T-helper 1 cell treated with Interleukin-12 subunit alpha and Interleukin-12 subunit beta and Interleukin-4 antibody, amounts not matched to agents 30 ng/mL and 1 ng/mL, for 36 hours (primary cell): ENCODE measurements around the gene ARHGAP26. TPM values are rescaled to one million over a fixed set of nuclear protein-coding genes. Genes with fewer than 3 reads are reported as not detected.
"Not testable (repeated sequence)": the region's sequence is repeated elsewhere in the genome, so short reads cannot be mapped to it uniquely, and the experiment has no call there.

Source experiments
- intact Hi-C: fragments of 100-400 bp; cut with micrococcal nuclease; formaldehyde crosslinking; loops from one replicate; pipeline ENCODE4 v1.15.1; 2024
- total RNA-seq: library from RNA; stranded (reverse); gene quantifications from 2 replicates; pipeline ENCODE4 v1.2.3, GENCODE V29; 2022

The ARHGAP26 gene
- total RNA-seq, 1 donor from 2014 or later: 31.8 TPM

DNA sequence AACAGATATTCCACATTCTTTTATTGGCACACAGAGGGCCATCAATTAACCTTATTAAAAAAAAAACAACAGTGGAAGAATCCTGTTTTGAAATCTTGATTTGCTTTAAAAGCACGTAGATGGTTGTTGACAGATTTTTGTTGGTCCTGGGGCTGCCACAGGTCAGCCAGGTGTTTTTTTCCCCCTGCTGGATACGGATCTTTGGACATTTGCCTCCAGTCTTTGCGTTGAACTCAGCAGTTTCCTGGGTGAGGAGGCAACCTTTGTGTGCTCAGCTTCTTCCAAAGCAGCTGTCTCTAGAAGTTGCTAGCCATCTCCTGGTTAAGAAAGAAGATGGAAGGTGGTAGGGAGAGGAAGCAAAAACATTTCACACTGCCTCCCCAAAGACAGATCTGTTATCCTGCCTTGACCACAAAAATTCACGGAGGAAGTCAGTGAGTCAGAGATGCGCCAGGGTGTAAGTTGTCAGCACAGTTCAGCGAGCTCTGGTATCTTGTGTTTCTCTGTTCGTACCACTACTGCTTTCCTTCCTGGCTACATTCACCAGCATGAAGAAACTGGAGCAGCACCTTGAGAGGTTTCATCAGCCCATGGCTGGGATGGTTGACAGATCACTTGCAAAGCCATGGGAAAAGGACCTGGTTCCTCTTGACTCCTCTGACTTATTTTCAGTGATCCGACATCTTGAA is 207.3 kb downstream of the ARHGAP26 start:
- intact Hi-C loops: loop anchor here (1.0 to 5.0 kb wide), 3 partner anchors 25 to 205 kb away; partner anchors contain the start of gene ARHGAP26

DNA sequence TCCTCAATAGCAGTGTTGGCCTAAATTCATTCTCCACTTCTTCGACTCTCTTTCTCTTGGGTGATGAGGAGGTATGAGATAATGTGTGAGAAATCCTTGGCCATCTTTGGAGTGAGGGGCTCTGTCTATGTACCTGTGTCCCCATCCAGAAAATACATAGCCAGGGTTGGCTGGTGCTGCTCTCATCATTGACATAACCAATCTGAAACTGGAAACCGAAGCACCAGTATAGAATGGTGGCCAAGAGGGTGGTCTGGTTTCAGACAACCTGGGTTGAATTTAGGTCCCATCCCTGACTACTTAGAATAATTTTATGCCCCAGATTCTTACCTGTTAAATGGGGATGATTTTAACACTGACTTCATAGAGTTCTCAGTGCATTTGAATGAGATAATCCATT is 208.1 kb downstream of the ARHGAP26 start:
- intact Hi-C loops: loop anchor here (5.0 kb wide), 1 partner anchor 206 kb away; the partner anchor contains the start of gene ARHGAP26

DNA sequence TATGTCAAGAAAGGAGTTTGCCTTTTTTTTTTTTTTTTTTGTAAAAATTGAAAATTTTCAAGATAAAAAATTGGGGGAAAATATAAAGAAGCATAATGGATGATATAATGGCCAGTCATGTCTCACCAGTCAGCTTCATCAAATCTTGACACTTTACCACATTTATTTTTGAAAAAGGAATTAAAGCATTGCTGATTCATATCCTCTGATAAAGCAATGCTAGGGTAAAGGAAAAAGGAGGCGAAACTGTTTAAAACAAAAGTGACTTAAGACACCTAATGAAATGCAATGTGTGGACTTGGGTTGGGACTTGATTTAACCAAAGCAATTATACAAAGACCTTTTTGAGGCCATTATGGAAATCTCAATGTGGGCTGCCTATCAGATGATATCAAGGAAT is 208.5 kb downstream of the ARHGAP26 start:
- intact Hi-C loops: loop anchor here (5.0 kb wide), 1 partner anchor 206 kb away; the partner anchor contains the start of gene ARHGAP26

DNA sequence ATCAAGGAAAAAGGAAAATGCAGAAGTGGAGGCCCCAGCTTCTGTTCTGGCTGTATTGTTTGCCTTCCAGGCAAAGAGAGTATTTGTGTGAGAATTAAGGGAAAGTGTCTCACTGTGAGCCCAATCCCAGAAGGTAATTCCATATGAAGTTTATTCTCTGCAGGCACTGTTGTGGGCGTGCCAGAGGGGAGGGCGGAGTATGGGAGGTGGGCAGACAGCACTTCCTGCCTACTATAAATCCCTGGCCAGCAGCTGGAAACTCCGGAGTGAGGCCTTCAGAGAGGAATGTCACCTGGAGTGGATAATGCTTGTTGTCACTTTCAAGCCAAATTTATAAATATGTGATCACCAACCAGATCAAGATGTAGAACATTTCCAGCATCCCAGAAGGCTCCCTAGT is 209.5 kb downstream of the ARHGAP26 start:
- intact Hi-C loops: loop anchor here (5.0 kb wide), 1 partner anchor 207 kb away; the partner anchor contains the start of gene ARHGAP26

DNA sequence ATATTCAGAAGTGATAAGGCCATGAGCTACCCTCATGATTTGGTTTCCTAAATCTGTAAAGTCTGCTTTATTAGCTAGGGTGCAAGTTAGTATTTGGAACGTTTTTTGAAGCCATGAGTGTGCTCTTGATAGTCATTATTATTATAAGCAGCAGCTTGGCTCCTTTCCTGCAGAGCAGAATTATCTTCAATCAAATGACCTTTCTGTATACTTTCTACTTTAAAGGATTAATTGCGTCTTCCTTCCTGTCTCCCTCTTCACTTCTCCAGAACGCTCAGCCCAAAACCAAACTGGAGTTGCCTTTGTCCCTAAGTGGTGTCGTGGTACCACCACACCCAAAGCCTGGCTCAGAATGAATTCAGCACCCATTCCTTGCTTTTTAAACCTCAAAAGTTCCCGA is 211.3 kb downstream of the ARHGAP26 start:
- intact Hi-C loops: no loop called here

DNA sequence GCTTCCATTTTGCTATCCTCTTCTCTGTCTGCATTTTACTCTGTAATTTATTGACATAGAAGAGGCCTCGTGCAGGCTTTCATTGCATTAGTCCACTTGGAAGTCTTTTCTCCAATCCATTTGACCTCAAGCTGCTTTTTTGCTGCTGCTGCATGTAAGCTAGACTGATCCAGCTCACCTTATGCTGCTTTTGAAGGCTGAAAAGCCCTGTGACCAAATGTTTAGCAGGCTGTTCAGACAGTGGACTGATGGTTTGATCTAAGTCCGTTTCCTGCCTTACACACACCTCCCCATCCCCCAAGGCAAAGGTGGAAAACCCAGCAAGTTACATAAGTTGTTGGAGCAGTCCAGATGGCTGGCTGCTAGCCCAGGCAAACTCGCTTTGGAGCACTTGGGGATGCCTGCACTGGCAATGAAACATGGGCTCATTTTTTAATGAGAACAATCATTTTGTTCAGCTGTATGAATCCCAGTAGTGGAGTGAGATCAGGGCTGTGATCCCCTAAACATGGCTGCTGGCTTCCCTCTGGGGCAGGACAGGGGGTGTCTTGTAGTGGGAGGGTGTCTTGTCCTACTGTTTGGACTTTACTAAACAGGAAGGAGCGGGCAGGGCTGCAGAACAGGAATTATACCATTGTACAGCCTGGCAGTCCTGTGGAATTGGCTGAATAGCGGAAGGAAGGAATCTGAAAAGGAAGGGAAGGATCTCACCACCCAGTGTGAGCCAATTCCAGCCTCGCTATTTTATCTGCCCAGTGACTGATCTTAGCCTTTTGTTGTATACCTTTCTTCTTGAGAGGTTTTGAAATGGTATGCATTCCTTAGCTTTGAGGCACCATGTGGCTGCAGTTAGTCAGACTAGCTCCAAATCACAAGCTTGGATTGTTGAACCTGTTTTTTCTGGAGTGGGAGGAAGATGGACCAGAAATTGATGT is 212.0 kb downstream of the ARHGAP26 start:
- intact Hi-C loops: no loop called here

DNA sequence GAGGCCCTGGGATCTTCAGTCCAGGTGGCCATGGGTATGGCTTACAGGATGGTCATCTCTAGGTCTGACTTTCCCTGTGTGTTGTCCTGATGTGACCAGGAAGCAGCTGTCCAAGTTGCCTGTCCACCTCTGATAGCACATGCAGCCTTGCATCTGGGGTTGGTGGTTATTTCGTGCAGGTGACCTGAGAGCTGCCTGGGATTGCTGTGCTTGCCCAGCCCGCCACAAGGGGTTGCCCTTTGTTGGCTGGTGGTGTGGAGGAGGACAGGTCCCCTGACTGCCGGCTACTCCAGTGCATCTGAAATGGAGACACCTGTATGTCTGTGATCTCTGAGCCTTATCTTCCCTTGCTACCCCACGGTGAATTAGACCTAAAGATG is 212.6 kb downstream of the ARHGAP26 start:
- intact Hi-C loops: no loop called here

DNA sequence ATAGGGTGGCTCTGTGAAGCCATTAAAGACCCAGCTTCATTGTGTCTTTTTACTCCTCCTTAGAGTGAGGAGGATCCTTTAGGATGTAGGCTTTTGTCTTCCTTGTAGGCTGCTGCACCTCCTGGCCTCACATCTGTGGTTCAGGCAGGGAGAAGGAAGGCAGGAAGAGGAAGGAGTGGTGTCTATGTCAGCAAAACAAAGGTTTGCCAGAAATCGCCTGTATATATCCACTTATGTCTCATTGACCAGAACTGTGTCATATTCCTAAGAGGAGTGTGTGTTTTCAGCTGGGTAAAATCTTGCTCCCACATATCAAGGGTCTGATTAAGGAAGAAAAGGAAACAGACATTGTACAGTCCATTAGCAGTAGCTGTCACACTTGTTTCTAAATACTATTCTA is 213.8 kb downstream of the ARHGAP26 start:
- intact Hi-C loops: no loop called here

DNA sequence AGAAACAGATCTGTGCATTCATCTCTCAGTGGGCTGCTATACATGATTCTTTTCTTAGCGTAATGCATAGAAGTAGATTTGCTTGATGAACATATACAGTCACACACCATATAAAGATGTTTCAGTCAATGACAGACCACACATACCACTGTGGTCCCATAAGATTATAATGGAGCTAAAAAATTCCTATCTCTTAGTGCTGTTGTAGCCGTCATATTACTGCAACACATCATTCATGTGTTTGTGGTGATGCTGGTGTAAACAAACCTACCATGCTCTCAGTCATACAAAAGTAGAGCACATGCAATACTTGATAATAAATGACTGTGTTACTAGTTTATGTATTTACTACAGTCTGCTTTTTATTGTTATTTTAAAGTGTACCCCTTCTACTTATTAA is 214.3 kb downstream of the ARHGAP26 start:
- intact Hi-C loops: no loop called here

DNA sequence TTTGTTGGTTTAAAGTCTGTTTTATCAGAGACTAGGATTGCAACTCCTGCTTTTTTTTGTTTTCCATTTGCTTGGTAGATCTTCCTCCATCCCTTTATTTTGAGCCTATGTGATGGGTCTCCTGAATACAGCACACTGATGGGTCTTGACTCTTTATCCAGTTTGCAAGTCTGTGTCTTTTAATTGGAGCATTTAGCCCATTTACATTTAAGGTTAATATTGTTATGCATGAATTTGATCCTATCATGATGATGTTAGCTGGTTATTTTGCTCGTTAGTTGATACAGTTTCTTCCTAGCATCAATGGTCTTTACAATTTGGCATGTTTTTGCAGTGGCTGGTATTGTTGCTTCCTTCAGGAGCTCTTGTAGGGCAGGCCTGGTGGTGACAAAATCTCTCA is 219.1 kb downstream of the ARHGAP26 start:
- intact Hi-C loops: not testable (repeated sequence)

DNA sequence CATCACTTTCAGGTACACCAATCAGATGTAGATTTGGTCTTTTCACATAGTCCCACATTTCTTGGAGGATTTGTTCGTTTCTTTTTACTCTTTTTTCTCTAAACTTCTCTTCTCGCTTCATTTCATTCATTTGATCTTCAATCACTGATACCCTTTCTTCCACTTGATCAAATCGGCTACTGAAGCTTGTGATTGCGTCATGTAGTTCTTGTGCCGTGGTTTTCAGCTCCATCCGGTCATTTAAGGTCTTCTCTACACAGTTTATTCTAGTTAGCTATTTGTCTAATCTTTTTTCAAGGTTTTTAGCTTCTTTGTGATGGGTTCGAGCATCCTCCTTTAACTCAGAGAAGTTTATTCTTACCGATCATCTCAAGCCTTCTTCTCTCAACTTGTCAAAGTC is 219.9 kb downstream of the ARHGAP26 start:
- intact Hi-C loops: not testable (repeated sequence)

DNA sequence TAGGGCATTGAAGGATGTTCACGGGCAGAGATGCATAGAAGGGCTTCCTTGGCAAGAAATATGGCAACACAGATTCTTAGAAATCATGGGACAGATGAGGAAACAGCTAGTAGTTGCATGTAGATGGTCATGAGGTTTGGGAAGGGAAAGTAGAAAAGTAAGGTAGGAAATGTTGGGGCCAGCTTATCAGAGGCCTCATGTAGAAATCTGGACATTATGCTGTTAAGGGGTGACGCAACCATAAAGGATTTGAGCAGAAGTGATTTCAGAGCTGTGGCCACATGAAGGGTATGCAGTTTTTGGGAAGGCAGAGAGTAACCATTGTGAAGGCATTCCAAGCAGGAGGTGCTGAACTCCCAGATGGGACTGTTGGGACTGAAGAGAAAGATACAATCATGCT is 224.0 kb downstream of the ARHGAP26 start:
- intact Hi-C loops: no loop called here

DNA sequence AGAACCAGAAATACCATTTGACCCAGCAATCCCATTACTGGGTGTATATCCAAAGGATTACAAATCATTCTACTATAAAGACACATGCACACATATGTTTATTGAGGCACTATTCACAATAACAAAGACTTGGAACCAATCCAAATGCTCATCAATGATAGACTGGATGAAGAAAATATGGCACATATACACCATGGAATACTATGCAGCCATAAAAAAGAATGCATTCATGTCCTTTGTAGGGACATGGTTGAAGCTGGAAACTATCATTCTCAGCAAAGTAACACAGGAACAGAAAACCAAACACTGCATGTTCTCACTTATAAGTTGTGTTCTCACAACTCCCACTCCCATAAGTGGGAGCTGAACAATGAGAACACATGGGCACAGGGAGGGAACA is 225.4 kb downstream of the ARHGAP26 start:
- intact Hi-C loops: loop anchor here (1.0 kb wide), 1 partner anchor 7 kb away; no protein-coding TSS in a partner anchor

DNA sequence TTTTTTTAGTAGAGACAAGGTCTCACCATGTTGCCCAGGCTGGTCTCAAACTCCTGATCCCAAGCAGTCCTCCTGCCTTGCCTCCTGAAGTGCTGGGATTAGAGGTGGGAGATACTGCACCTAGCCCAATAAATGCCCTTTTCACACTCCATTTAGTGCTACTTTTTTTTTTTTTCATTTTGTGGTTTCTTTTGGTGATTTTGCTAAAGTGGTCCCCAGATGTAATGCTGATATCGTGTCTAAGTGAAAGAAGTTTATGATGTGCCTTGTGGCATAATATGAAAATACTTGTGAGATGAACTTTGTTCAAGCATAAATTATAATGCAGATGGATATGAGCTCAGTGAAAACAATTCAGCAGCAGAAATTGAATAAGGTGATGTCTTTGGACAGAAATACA is 227.4 kb downstream of the ARHGAP26 start:
- intact Hi-C loops: no loop called here

DNA sequence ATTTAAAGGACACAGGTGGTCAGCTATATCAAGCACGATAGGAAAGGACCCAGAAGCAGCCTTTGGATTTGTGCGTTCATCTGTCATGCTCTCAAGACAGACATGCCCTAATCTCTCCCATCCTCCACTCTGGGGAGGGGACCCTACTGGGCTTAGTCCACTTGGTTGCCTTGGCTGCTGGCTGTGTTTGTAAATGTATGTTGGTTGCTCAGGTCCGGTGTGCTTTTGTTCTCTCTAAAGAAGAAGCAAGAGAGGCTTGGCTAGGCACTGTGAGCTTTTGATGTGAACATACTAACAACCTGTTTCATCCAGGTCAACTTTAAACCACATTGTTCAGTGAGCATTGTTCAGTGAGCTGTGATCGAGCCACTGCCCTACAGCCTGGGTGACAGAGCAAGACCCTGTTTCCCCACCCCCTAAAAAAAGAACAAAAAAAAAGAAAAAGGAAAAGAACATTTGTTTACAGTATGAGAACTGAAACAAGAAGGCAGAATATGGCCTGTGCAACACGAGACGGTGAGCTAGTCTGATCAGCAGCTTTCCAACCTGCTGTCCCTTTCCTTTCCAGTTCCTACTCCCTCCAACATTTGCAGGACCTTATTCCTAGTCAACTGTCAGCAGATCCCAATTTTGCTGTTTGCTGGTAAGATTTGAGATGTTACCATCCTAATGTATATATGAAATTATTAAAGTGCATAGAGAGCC is 228.3 kb downstream of the ARHGAP26 start:
- intact Hi-C loops: no loop called here

DNA sequence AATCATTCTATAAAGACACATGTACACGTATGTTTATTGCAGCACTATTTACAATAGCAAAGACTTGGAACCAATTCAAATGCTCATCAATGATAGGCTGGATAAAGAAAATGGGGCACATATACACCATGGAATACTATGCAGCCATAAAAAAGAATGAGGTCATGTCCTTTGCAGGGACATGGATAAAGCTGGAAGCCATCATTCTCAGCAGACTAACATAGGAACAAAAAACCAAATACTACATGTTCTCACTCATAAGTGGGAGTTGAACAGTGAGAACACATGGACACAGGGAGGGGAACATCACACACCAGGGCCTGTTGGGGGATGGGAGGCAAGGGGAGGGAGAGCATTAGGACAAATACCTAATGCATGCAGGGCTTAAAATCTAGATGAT is 230.4 kb downstream of the ARHGAP26 start:
- intact Hi-C loops: loop anchor here (5.0 to 10.0 kb wide), 2 partner anchors 643 to 896 kb away; partner anchors contain the start of gene NDFIP1

DNA sequence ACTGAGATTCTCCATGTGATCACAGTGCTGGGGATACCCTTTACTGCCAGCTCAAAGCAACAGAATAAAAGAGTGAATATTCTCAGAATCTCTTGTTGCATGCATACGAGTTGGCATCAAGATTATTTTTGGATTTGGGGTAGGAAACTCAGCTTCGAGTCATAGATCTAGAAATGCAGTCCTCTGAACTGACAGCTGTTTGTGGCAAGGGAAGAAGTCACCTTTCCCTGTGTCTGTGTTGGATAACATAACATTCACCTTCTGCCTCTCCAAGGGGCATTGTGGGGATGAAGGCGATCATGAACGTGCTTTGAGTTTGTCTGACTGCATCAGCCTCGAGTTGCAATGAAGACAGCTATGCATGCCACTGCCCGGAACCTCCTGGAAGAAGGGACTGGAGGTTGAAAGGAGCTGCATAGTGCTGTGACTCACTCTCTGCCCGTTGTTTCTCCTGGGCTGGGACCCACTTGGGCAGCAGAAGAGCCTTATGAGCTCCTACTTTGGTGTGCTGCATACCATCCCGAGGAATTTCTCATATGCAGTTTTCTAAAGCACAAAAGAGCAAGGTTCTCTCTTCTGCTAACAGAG is 231.7 kb downstream of the ARHGAP26 start:
- intact Hi-C loops: loop anchor here (1.0 to 10.0 kb wide), 13 partner anchors 7 to 1190 kb away; partner anchors contain the start of genes KCTD16, NDFIP1 and YIPF5

DNA sequence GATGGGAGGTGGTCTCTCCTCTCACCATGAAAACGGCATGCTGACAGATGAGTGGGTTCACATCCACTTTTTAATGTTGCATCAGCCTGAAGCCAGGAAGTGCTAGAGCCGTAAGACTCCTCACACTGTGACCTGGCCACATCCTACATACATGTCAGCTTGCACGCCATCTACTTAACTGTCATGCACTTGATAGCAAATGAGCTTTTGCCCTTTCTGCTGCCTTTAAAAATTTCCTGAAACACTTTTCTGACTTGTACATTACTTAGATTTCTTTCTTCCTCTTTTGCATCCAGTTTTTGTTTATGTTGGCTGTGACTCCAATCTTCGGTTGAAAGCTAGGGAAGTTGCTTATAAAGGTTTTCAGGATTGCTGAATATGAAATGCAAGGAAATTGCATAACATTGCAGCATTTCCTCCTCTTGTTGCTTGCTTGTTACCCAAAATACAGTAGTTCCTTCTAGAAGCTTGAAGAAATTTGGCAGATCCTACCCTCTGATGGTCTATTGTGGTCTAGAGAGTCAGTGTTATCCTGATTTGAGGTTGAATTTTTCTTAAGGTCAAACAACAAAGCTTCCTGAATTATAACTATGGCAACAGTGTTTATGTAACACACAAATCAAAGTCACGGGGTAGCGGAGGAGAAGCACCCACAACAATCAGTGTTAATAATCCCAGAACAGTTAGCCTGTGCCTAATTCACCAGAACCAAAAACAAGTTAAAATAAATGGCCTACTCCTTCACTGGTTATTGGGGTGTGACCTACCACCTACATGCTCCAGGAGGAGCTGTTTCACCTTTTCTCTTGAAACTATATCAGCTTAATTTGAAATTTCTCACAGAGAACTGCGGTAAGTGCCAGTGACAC is 232.5 kb downstream of the ARHGAP26 start:
- intact Hi-C loops: loop anchor here (1.0 to 10.0 kb wide), 14 partner anchors 25 to 1190 kb away; partner anchors contain the start of genes KCTD16, NDFIP1 and YIPF5

DNA sequence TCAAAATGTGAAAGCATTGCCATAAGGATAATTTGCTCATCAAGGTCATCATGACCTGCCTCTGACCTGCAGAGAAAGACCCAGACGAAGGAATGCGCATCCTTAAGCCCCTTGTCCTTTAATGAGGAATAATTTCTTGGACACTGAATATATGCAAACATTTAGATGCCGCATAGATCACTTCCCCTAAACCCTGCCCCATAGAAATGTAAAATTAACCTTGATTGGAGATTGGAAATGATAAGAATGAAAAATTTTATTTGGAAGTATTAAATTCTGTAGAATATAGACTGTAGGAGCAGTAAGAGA is 233.1 kb downstream of the ARHGAP26 start:
- intact Hi-C loops: loop anchor here (1.0 to 10.0 kb wide), 6 partner anchors 219 to 898 kb away; partner anchors contain the start of gene NDFIP1
